Small intestine (tissue), 7 donors: Measurements from ENCODE around the gene CDH8. TPM values are rescaled to one million over a fixed set of nuclear protein-coding genes. Genes with fewer than 3 reads are reported as not detected.

ENCODE experiments used
- DNase-seq, 2 donors: peaks; one replicate each; pipeline versions ENCODE4 v3.0.0 to v3.0.0-alpha.2; 2013
- FAIRE-seq: peaks from 2 replicates; lab custom pipeline; 2012; peaks lifted over from hg19 to GRCh38; lab: Jason Lieb, UNC
- H3K27ac ChIP-seq, 3 donors: one replicate each; pipeline ENCODE4 v1.5.1; 2013; ENCODE audit warnings: low read length in 2 of 3, mild to moderate bottlenecking in 2 of 3, control low read depth in 1 of 3, inconsistent platforms in 1 of 3, low read depth in 1 of 3, moderate library complexity in 1 of 3
- H3K27me3 ChIP-seq, 3 donors: one replicate each; pipeline ENCODE4 v1.6.1; 2013; ENCODE audit warnings: low read length in 3 of 3, inconsistent platforms in 1 of 3; ENCODE audit not compliant: control insufficient read depth in 3 of 3, insufficient read depth in 3 of 3
- H3K36me3 ChIP-seq, 3 donors: one replicate each; pipeline ENCODE4 v1.6.1; 2013; ENCODE audit warnings: low read length in 3 of 3, inconsistent platforms in 1 of 3, low read depth in 1 of 3, mild to moderate bottlenecking in 1 of 3, moderate library complexity in 1 of 3; ENCODE audit not compliant: control insufficient read depth in 3 of 3, insufficient read depth in 2 of 3
- H3K4me1 ChIP-seq, 3 donors: one replicate each; pipeline ENCODE4 v1.6.1; 2013; ENCODE audit warnings: low read length in 2 of 3, inconsistent platforms in 1 of 3, low read depth in 1 of 3, mild to moderate bottlenecking in 1 of 3, moderate library complexity in 1 of 3; ENCODE audit not compliant: control insufficient read depth in 3 of 3, insufficient read depth in 2 of 3
- H3K4me3 ChIP-seq, 3 donors: one replicate each; pipeline ENCODE4 v1.5.1; 2013; ENCODE audit warnings: low read length in 3 of 3, control low read depth in 1 of 3, inconsistent platforms in 1 of 3, low read depth in 1 of 3, mild to moderate bottlenecking in 1 of 3, moderate library complexity in 1 of 3
- H3K9me3 ChIP-seq, 2 donors: one replicate each; pipeline ENCODE4 v1.6.1; 2013; ENCODE audit warnings: low read depth in 1 of 2, low read length in 1 of 2; ENCODE audit not compliant: control insufficient read depth in 2 of 2, insufficient read depth in 1 of 2
- WGBS, 3 donors: extraction: QIAGEN DNeasy Blood & Tissue Kit; methylation state at CpG; one replicate each; pipeline ENCODE4 v1.1.7; 2013; 5-methylcytosine and 5-hydroxymethylcytosine counted together
- polyA plus RNA-seq, 4 donors: library from polyadenylated mRNA; stranded (reverse) in 3 of 4; unstranded in 1 of 4; fragments of 200-250 nt in 3 of 4; fragments of 120-200 nt in 1 of 4; gene quantifications; one replicate each; pipeline versions ENCODE4 v1.2.1 to v1.2.3, GENCODE V29; 2013
- donor health status: healthy with polysubstance abuse.
- donor health status: control.
- donor health status: control.
- donor health status: Bipolar disorder and iron deficiency.
- donor health status: healthy.

Gene CDH8
- polyA plus RNA-seq, 4 donors: 1.1 TPM; not detected in 2

- DNase-seq (no peak), FAIRE-seq (no peak)
- Histone ChIP-seq H3K4me3 (no peak overlapping the region), H3K9me3 (no peaks in the 10 kb centered on the region), H3K27ac (no peak overlapping the region), H3K36me3 (no peaks in the 10 kb centered on the region), H3K4me1 (no peaks in the 10 kb centered on the region), H3K27me3 (no peaks in the 10 kb centered on the region)
- 71 to 81% (median 75%) methylated on average over 5 of the region's 5 CpGs for WGBS, 3 donors
Measured at GRCh38 chr16:62066747-62067146, 30.5 kb upstream of the CDH8 start.

- FAIRE-seq (no peak), DNase-seq (no peak)
- no peak overlapping the region for H3K4me3 ChIP-seq
- H3K27me3 ChIP-seq: no peaks in the 10 kb centered on the region
- H3K9me3 ChIP-seq: no peaks in the 10 kb centered on the region
- no peaks in the 10 kb centered on the region for H3K4me1 ChIP-seq
- no peak overlapping the region for H3K27ac ChIP-seq
- H3K36me3 ChIP-seq: no peaks in the 10 kb centered on the region
- WGBS, 3 donors: 43 to 67% (median 50%) methylated on average over 5 of the region's 5 CpGs
Measured at GRCh38 chr16:62064173-62064572, 27.9 kb upstream of the CDH8 start.

GRCh38 chr16:62060089-62060488, 23.9 kb upstream of the CDH8 start:
- H3K27ac ChIP-seq: no peak overlapping the region
- no peak overlapping the region for H3K4me3 ChIP-seq
- no peak for DNase-seq
- H3K9me3 ChIP-seq: no peaks in the 10 kb centered on the region
- H3K27me3 ChIP-seq: no peaks in the 10 kb centered on the region
- 85 to 89% (median 89%) methylated on average over 3 of the region's 3 CpGs for WGBS, 3 donors
- H3K4me1 ChIP-seq: no peaks in the 10 kb centered on the region
- FAIRE-seq: no peak
- no peaks in the 10 kb centered on the region for H3K36me3 ChIP-seq

GRCh38 chr16:62059527-62059926, 23.3 kb upstream of the CDH8 start:
- H3K36me3 ChIP-seq: no peaks in the 10 kb centered on the region
- FAIRE-seq (no peak), DNase-seq (no peak)
- no peaks in the 10 kb centered on the region for H3K4me1 ChIP-seq
- H3K27ac ChIP-seq: no peak overlapping the region
- H3K4me3 ChIP-seq: no peak overlapping the region
- H3K9me3 ChIP-seq: no peaks in the 10 kb centered on the region
- H3K27me3 ChIP-seq: no peaks in the 10 kb centered on the region

- no peaks in the 10 kb centered on the region for H3K36me3 ChIP-seq
- no peak for FAIRE-seq
- 70 to 76% (median 76%) methylated on average over 8 of the region's 8 CpGs for WGBS, 3 donors
- H3K27ac ChIP-seq: no peak overlapping the region
- no peaks in the 10 kb centered on the region for H3K4me1 ChIP-seq
- H3K27me3 ChIP-seq: no peaks in the 10 kb centered on the region
- H3K9me3 ChIP-seq: no peaks in the 10 kb centered on the region
- H3K4me3 ChIP-seq: no peak overlapping the region
- no peak for DNase-seq
Measured at GRCh38 chr16:62058412-62058811, 22.2 kb upstream of the CDH8 start.

- no peak overlapping the region for H3K27ac ChIP-seq
- H3K27me3 ChIP-seq: no peaks in the 10 kb centered on the region
- no peaks in the 10 kb centered on the region for H3K36me3 ChIP-seq
- FAIRE-seq: no peak
- H3K4me3 ChIP-seq: no peak overlapping the region
- no peaks in the 10 kb centered on the region for H3K9me3 ChIP-seq
- no peaks in the 10 kb centered on the region for H3K4me1 ChIP-seq
- 76 to 85% (median 83%) methylated on average over 4 of the region's 4 CpGs for WGBS, 3 donors
- DNase-seq: no peak
Measured at GRCh38 chr16:62051942-62052341, 15.7 kb upstream of the CDH8 start.

- WGBS, 3 donors: 28 to 37% (median 33%) methylated on average over 3 of the region's 3 CpGs
- H3K27ac ChIP-seq: no peak overlapping the region
- H3K4me1 ChIP-seq: no peaks in the 10 kb centered on the region
- H3K4me3 ChIP-seq: no peak overlapping the region
- no peaks in the 10 kb centered on the region for H3K27me3 ChIP-seq
- DNase-seq (no peak), FAIRE-seq (no peak)
- no peaks in the 10 kb centered on the region for H3K9me3 ChIP-seq
- H3K36me3 ChIP-seq: no peaks in the 10 kb centered on the region
Measured at GRCh38 chr16:62050793-62051192, 14.6 kb upstream of the CDH8 start.

- Histone ChIP-seq H3K9me3 (no peaks in the 10 kb centered on the region), H3K27ac (no peak overlapping the region), H3K27me3 (no peaks in the 10 kb centered on the region), H3K36me3 (no peaks in the 10 kb centered on the region), H3K4me3 (no peak overlapping the region), H3K4me1 (no peaks in the 10 kb centered on the region)
- DNase-seq (no peak), FAIRE-seq (no peak)
- 86 to 95% (median 94%) methylated on average over 1 of the region's 1 CpG for WGBS, 3 donors
Measured at GRCh38 chr16:62046801-62047200, 10.6 kb upstream of the CDH8 start.

- no peak overlapping the region for H3K4me3 ChIP-seq
- H3K27me3 ChIP-seq: peaks cover 0 to 12% (median 0%) of the 10 kb centered on the region in 3 donors
- 7 to 13% (median 11%) methylated on average over 4 of the region's 4 CpGs for WGBS, 3 donors
- H3K9me3 ChIP-seq: no peaks in the 10 kb centered on the region
- DNase-seq: peak in 1 of 2 donors; percentile 7
- no peak for FAIRE-seq
- no peaks in the 10 kb centered on the region for H3K4me1 ChIP-seq
- no peak overlapping the region for H3K27ac ChIP-seq
- no peaks in the 10 kb centered on the region for H3K36me3 ChIP-seq
Measured at GRCh38 chr16:62041401-62041800, 5.2 kb upstream of the CDH8 start.
